GM12891 (cell line): Measurements from ENCODE around the gene PKD1L1.

ENCODE experiments used
- PAX5 ChIP-seq: IDR thresholded peaks from 2 replicates; pipeline ENCODE4 v1.6.1; 2011; ENCODE audit warnings: low read length, moderate library complexity, mild to moderate bottlenecking; ENCODE audit not compliant: insufficient read depth, severe bottlenecking
- POLR2A ChIP-seq: IDR thresholded peaks from 2 replicates; pipeline ENCODE4 v1.6.1; 2011; ENCODE audit warnings: low read depth, low read length, control low read depth
- POLR2AphosphoS5 ChIP-seq: IDR thresholded peaks from 2 replicates; pipeline ENCODE4 v1.6.1; 2011; ENCODE audit warnings: low read depth, low read length, control low read depth
- SPI1 ChIP-seq: IDR thresholded peaks from 2 replicates; pipeline ENCODE4 v1.6.1; 2011; ENCODE audit warnings: low read depth, low read length, control low read depth
- TAF1 ChIP-seq: IDR thresholded peaks from 2 replicates; pipeline ENCODE4 v1.6.1; 2011; ENCODE audit warnings: low read depth, low read length, control low read depth

GRCh38 chr7:47847207-47847606 is 101.1 kb downstream of the PKD1L1 start:
- TF ChIP-seq POLR2A (no peak), TAF1 (no peak), POLR2AphosphoS5 (no peak), PAX5 (no peak), SPI1 (no peak)
